Measurements from ENCODE around the gene RRP8. TPM values are rescaled to one million over a fixed set of nuclear protein-coding genes. Genes with fewer than 3 reads are reported as not detected.

The RRP8 gene
- total RNA-seq, 1 donor from 2014 or later = 16.2 TPM

- peaks cover 3% of the 10 kb centered on the region for H3K9me3 Mint-ChIP-seq (ENCODE audit: unreplicated experiment)
- H3K36me3 Mint-ChIP-seq (ENCODE audit: unreplicated experiment) = no peaks in the 10 kb centered on the region
- TF ChIP-seq, protein P1, sequence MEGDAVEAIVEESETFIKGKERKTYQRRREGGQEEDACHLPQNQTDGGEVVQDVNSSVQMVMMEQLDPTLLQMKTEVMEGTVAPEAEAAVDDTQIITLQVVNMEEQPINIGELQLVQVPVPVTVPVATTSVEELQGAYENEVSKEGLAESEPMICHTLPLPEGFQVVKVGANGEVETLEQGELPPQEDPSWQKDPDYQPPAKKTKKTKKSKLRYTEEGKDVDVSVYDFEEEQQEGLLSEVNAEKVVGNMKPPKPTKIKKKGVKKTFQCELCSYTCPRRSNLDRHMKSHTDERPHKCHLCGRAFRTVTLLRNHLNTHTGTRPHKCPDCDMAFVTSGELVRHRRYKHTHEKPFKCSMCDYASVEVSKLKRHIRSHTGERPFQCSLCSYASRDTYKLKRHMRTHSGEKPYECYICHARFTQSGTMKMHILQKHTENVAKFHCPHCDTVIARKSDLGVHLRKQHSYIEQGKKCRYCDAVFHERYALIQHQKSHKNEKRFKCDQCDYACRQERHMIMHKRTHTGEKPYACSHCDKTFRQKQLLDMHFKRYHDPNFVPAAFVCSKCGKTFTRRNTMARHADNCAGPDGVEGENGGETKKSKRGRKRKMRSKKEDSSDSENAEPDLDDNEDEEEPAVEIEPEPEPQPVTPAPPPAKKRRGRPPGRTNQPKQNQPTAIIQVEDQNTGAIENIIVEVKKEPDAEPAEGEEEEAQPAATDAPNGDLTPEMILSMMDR (IDR thresholded peaks at IDR 0.05; ENCODE audit: partially characterized antibody, unreplicated experiment) = no peak
- H3K27me3 Mint-ChIP-seq (ENCODE audit: unreplicated experiment) = peaks cover 4% of the 10 kb centered on the region
- no peak overlapping the region for H3K4me3 Mint-ChIP-seq (ENCODE audit: unreplicated experiment)
- peaks cover 19% of the 10 kb centered on the region for H3K4me1 Mint-ChIP-seq (ENCODE audit: low read depth, unreplicated experiment)
- DNase-seq = no peak
- H3K27ac Mint-ChIP-seq (ENCODE audit: unreplicated experiment) = no peak overlapping the region
Observed at GRCh38 chr11:6601041-6601461, 2.4 kb downstream of the RRP8 start.

DNA sequence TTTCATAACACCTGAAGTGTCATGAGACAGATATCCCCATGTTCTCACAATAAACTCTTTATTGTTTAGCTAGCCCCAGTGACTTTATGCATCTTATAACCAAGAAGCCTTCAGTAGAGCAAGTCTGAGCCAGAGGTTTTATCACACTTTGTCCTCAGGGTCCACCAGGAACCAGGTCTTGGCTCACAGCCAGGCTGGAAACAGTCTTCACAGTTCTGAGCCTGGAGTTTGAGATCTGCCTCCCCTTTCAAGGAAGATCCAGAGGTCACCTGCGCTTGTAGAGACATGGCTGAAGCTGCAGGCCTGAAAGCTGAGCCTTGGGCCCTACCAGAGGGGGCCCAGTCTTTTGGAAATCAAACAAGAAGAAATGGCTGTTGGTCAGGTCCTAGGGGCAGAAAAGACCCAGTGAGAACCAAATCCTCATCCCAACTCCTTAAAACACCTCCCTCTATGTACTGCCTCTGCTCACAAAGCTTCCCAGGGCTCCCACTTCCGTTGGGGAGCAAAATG is 3.5 kb downstream of the RRP8 start:
- DNase-seq = no peak
- Mint-ChIP-seq H3K4me1 (ENCODE audit: low read depth, unreplicated experiment) (peaks cover 21% of the 10 kb centered on the region), H3K27ac (ENCODE audit: unreplicated experiment) (no peak overlapping the region), H3K36me3 (ENCODE audit: unreplicated experiment) (no peaks in the 10 kb centered on the region), H3K4me3 (ENCODE audit: unreplicated experiment) (no peak overlapping the region), H3K9me3 (ENCODE audit: unreplicated experiment) (peaks cover 2% of the 10 kb centered on the region), H3K27me3 (ENCODE audit: unreplicated experiment) (peaks cover 2% of the 10 kb centered on the region)
- TF ChIP-seq, protein P1 (IDR thresholded peaks at IDR 0.05; ENCODE audit: partially characterized antibody, unreplicated experiment) = no peak

GRCh38 chr11:6599449-6599848 is 4.0 kb downstream of the RRP8 start:
- no peaks in the 10 kb centered on the region for H3K36me3 Mint-ChIP-seq (ENCODE audit: unreplicated experiment)
- no peak for DNase-seq
- no peak overlapping the region for H3K4me3 Mint-ChIP-seq (ENCODE audit: unreplicated experiment)
- H3K27ac Mint-ChIP-seq (ENCODE audit: unreplicated experiment) = no peak overlapping the region
- H3K27me3 Mint-ChIP-seq (ENCODE audit: unreplicated experiment) = peaks cover 2% of the 10 kb centered on the region
- peaks cover 21% of the 10 kb centered on the region for H3K4me1 Mint-ChIP-seq (ENCODE audit: low read depth, unreplicated experiment)
- peaks cover 2% of the 10 kb centered on the region for H3K9me3 Mint-ChIP-seq (ENCODE audit: unreplicated experiment)
- TF ChIP-seq, protein P1 (IDR thresholded peaks at IDR 0.05; ENCODE audit: partially characterized antibody, unreplicated experiment) = no peak

GRCh38 chr11:6598555-6598954 is 4.9 kb downstream of the RRP8 start:
- peaks cover 2% of the 10 kb centered on the region for H3K27me3 Mint-ChIP-seq (ENCODE audit: unreplicated experiment)
- TF ChIP-seq, protein P1 (IDR thresholded peaks at IDR 0.05; ENCODE audit: partially characterized antibody, unreplicated experiment) = no peak
- no peak overlapping the region for H3K27ac Mint-ChIP-seq (ENCODE audit: unreplicated experiment)
- peaks cover 2% of the 10 kb centered on the region for H3K9me3 Mint-ChIP-seq (ENCODE audit: unreplicated experiment)
- no peaks in the 10 kb centered on the region for H3K36me3 Mint-ChIP-seq (ENCODE audit: unreplicated experiment)
- H3K4me1 Mint-ChIP-seq (ENCODE audit: low read depth, unreplicated experiment) = peaks cover 24% of the 10 kb centered on the region
- DNase-seq = no peak
- no peak overlapping the region for H3K4me3 Mint-ChIP-seq (ENCODE audit: unreplicated experiment)

DNA sequence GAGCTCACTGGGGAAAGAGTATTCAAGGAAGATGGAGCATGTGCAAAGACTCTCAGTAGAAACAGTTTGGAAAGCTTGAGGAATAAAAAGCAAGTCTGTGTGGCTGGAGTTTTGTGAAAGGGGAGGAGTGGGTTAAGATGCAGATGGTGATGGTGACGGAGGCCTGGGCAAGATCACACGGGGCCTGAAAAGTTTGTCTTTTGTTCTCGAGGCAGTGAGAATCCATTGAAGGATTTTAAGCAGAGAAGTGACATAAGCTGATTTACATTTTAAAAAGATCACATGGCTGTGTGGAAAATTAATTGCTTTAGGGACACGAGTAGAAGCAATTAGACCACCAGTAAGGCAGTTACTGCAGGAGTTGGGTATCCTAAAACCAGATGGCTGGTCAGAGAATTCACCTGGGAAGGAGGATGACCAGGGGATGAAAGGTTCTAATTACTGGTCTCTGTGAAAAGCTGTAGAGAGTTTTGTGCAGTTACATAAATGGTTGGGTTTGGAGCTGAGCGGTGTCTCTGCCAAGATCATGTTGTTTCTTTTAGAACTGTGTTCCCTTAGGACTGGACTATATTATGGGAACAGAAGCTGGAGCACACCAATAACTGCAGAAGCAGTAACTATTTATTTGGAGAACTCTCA is 7.1 kb downstream of the RRP8 start:
- Mint-ChIP-seq H3K9me3 (ENCODE audit: unreplicated experiment) (peaks cover under 1% of the 10 kb centered on the region), H3K4me3 (ENCODE audit: unreplicated experiment) (peak overlapping the region; percentile 40), H3K4me1 (ENCODE audit: low read depth, unreplicated experiment) (peaks cover 20% of the 10 kb centered on the region), H3K27me3 (ENCODE audit: unreplicated experiment) (peaks cover 2% of the 10 kb centered on the region), H3K27ac (ENCODE audit: unreplicated experiment) (peak overlapping the region; percentile 85), H3K36me3 (ENCODE audit: unreplicated experiment) (no peaks in the 10 kb centered on the region)
- no peak for DNase-seq
- TF ChIP-seq, protein P1 (IDR thresholded peaks at IDR 0.05; ENCODE audit: partially characterized antibody, unreplicated experiment) = no peak

Measured in glutamatergic neuron (in vitro differentiated cells).